Small intestine (tissue), 7 donors: ENCODE data around the gene OR7A5. TPM values are rescaled to one million over a fixed set of nuclear protein-coding genes. Genes with fewer than 3 reads are reported as not detected.
"Not testable (repeated sequence)": the region's sequence is repeated elsewhere in the genome, so short reads cannot be mapped to it uniquely, and the experiment has no call there.

Source experiments
- DNase-seq, 2 donors: peaks; one replicate each; pipeline versions ENCODE4 v3.0.0 to v3.0.0-alpha.2; 2013
- FAIRE-seq: peaks from 2 replicates; lab custom pipeline; 2012; peaks lifted over from hg19 to GRCh38; lab: Jason Lieb, UNC
- H3K27ac ChIP-seq, 3 donors: one replicate each; pipeline ENCODE4 v1.5.1; 2013; ENCODE audit warnings: low read length in 2 of 3, mild to moderate bottlenecking in 2 of 3, control low read depth in 1 of 3, inconsistent platforms in 1 of 3, low read depth in 1 of 3, moderate library complexity in 1 of 3
- H3K27me3 ChIP-seq, 3 donors: one replicate each; pipeline ENCODE4 v1.6.1; 2013; ENCODE audit warnings: low read length in 3 of 3, inconsistent platforms in 1 of 3; ENCODE audit not compliant: control insufficient read depth in 3 of 3, insufficient read depth in 3 of 3
- H3K36me3 ChIP-seq, 3 donors: one replicate each; pipeline ENCODE4 v1.6.1; 2013; ENCODE audit warnings: low read length in 3 of 3, inconsistent platforms in 1 of 3, low read depth in 1 of 3, mild to moderate bottlenecking in 1 of 3, moderate library complexity in 1 of 3; ENCODE audit not compliant: control insufficient read depth in 3 of 3, insufficient read depth in 2 of 3
- H3K4me1 ChIP-seq, 3 donors: one replicate each; pipeline ENCODE4 v1.6.1; 2013; ENCODE audit warnings: low read length in 2 of 3, inconsistent platforms in 1 of 3, low read depth in 1 of 3, mild to moderate bottlenecking in 1 of 3, moderate library complexity in 1 of 3; ENCODE audit not compliant: control insufficient read depth in 3 of 3, insufficient read depth in 2 of 3
- H3K4me3 ChIP-seq, 3 donors: one replicate each; pipeline ENCODE4 v1.5.1; 2013; ENCODE audit warnings: low read length in 3 of 3, control low read depth in 1 of 3, inconsistent platforms in 1 of 3, low read depth in 1 of 3, mild to moderate bottlenecking in 1 of 3, moderate library complexity in 1 of 3
- H3K9me3 ChIP-seq, 2 donors: one replicate each; pipeline ENCODE4 v1.6.1; 2013; ENCODE audit warnings: low read depth in 1 of 2, low read length in 1 of 2; ENCODE audit not compliant: control insufficient read depth in 2 of 2, insufficient read depth in 1 of 2
- WGBS, 3 donors: extraction: QIAGEN DNeasy Blood & Tissue Kit; methylation state at CpG; one replicate each; pipeline ENCODE4 v1.1.7; 2013; 5-methylcytosine and 5-hydroxymethylcytosine counted together
- polyA plus RNA-seq, 4 donors: library from polyadenylated mRNA; stranded (reverse) in 3 of 4; unstranded in 1 of 4; fragments of 200-250 nt in 3 of 4; fragments of 120-200 nt in 1 of 4; gene quantifications; one replicate each; pipeline versions ENCODE4 v1.2.1 to v1.2.3, GENCODE V29; 2013
- donor health status: healthy with polysubstance abuse.
- donor health status: control.
- donor health status: control.
- donor health status: Bipolar disorder and iron deficiency.
- donor health status: healthy.

The OR7A5 gene
- polyA plus RNA-seq, 4 donors: not detected

GRCh38 chr19:14798760-14799159 lies 36.2 kb downstream of the OR7A5 start:
- DNase-seq (no peak), FAIRE-seq (no peak)
- Histone ChIP-seq H3K27ac (no peak overlapping the region), H3K36me3 (no peaks in the 10 kb centered on the region), H3K4me1 (no peaks in the 10 kb centered on the region), H3K4me3 (no peak overlapping the region), H3K27me3 (peaks cover 0 to 2% (median 0%) of the 10 kb centered on the region in 3 donors), H3K9me3 (no peaks in the 10 kb centered on the region)
- 64 to 69% (median 68%) methylated on average over 5 of the region's 5 CpGs for WGBS, 3 donors

GRCh38 chr19:14796021-14796420 lies 39.0 kb downstream of the OR7A5 start:
- peaks cover 0 to 2% (median 0%) of the 10 kb centered on the region in 3 donors for H3K27me3 ChIP-seq
- no peaks in the 10 kb centered on the region for H3K36me3 ChIP-seq
- DNase-seq (no peak), FAIRE-seq (no peak)
- H3K4me1 ChIP-seq: no peaks in the 10 kb centered on the region
- H3K27ac ChIP-seq: no peak overlapping the region
- WGBS, 3 donors: 90 to 94% (median 91%) methylated on average over 11 of the region's 11 CpGs
- no peak overlapping the region for H3K4me3 ChIP-seq
- H3K9me3 ChIP-seq: no peaks in the 10 kb centered on the region

GRCh38 chr19:14795078-14795721 lies 39.8 kb downstream of the OR7A5 start:
- peaks cover 0 to 2% (median 0%) of the 10 kb centered on the region in 3 donors for H3K27me3 ChIP-seq
- FAIRE-seq: no peak
- no peak overlapping the region for H3K4me3 ChIP-seq
- H3K9me3 ChIP-seq: no peaks in the 10 kb centered on the region
- H3K4me1 ChIP-seq: no peaks in the 10 kb centered on the region
- WGBS, 3 donors: 77 to 87% (median 84%) methylated on average over 5 of the region's 5 CpGs
- H3K36me3 ChIP-seq: no peaks in the 10 kb centered on the region
- H3K27ac ChIP-seq: no peak overlapping the region
- no peak for DNase-seq

GRCh38 chr19:14792250-14792649 lies 42.7 kb downstream of the OR7A5 start:
- H3K4me3 ChIP-seq, H3K4me1 ChIP-seq, FAIRE-seq, H3K36me3 ChIP-seq, H3K9me3 ChIP-seq, DNase-seq, H3K27ac ChIP-seq, H3K27me3 ChIP-seq: not testable (repeated sequence)
- WGBS, 3 donors: 67 to 78% (median 68%) methylated on average over 6 of the region's 6 CpGs

- 17 to 31% (median 29%) methylated on average over 18 of the region's 18 CpGs for WGBS, 3 donors
- no peak for DNase-seq
- no peak overlapping the region for H3K27ac ChIP-seq
These were observed 48.5 kb downstream of the OR7A5 start for GRCh38 chr19:14786421-14786851.

GRCh38 chr19:14785102-14785793 lies 49.7 kb downstream of the OR7A5 start:
- not testable (repeated sequence) for H3K4me1 ChIP-seq, H3K27me3 ChIP-seq, H3K36me3 ChIP-seq, H3K9me3 ChIP-seq, H3K4me3 ChIP-seq, FAIRE-seq
- H3K27ac ChIP-seq: peak overlapping the region in 1 of 3 donors; percentile 82
- DNase-seq: peak in 1 of 2 donors; percentile 17
- WGBS, 3 donors: 39 to 48% (median 44%) methylated on average over 8 to 9 of the region's 11 CpGs

More at GRCh38 chr19:14786421-14786851, 48.5 kb downstream of the OR7A5 start:
- Histone ChIP-seq H3K36me3 (no peaks in the 10 kb centered on the region), H3K4me1 (no peaks in the 10 kb centered on the region), H3K9me3 (no peaks in the 10 kb centered on the region), H3K27me3 (peaks cover 0 to 3% (median 0%) of the 10 kb centered on the region in 3 donors), H3K4me3 (no peak overlapping the region)
- FAIRE-seq: no peak

GRCh38 chr19:14784730-14785101 lies 50.3 kb downstream of the OR7A5 start:
- H3K4me1 ChIP-seq, H3K27me3 ChIP-seq, H3K9me3 ChIP-seq, DNase-seq, FAIRE-seq, H3K4me3 ChIP-seq, H3K27ac ChIP-seq, H3K36me3 ChIP-seq: not testable (repeated sequence)
- WGBS, 3 donors: 44 to 63% (median 61%) methylated on average over 9 of the region's 10 CpGs

GRCh38 chr19:14783410-14783998 lies 51.5 kb downstream of the OR7A5 start:
- 47 to 60% (median 57%) methylated on average over 7 to 8 of the region's 8 CpGs for WGBS, 3 donors
- H3K4me1 ChIP-seq, FAIRE-seq, H3K27me3 ChIP-seq, DNase-seq, H3K4me3 ChIP-seq, H3K36me3 ChIP-seq, H3K9me3 ChIP-seq: not testable (repeated sequence)
- H3K27ac ChIP-seq: peak overlapping the region in 1 of 3 donors; percentile 5
